HepG2 (cell line): ENCODE measurements around the gene ITGB7. TPM values are rescaled to one million over a fixed set of nuclear protein-coding genes. Genes with fewer than 3 reads are reported as not detected.
A peak's percentile ranks its signal among the peaks of the same experiment; 100 is the strongest.

ENCODE experiments used
- GPBP1L1 ChIP-seq: sonication (generic); formaldehyde crosslinking; IDR thresholded peaks from 2 replicates; pipeline ENCODE4 v1.5.0; 2020; ENCODE audit warnings: mild to moderate bottlenecking, missing genetic modification reagents
- LCORL ChIP-seq, 2 experiments: fragments of 450-650 bp in 1 of 2; sonication (generic) in 1 of 2; formaldehyde crosslinking in 1 of 2; IDR thresholded peaks; 2 replicates each; pipeline versions ENCODE4 v1.5.0 to v1.6.1; 2017 to 2020; ENCODE audit warnings: antibody characterized with exemption in 1 of 2, missing genetic modification reagents in 1 of 2
- POGZ ChIP-seq: sonication (generic); formaldehyde crosslinking; IDR thresholded peaks from 2 replicates; pipeline ENCODE4 v1.4.0; 2020; ENCODE audit warnings: mild to moderate bottlenecking, missing genetic modification reagents
- REPIN1 ChIP-seq: sonication (generic); formaldehyde crosslinking; IDR thresholded peaks from 2 replicates; pipeline ENCODE4 v1.8.0; 2022; ENCODE audit warnings: missing genetic modification reagents, low read depth, mild to moderate bottlenecking, borderline replicate concordance
- TBX3 ChIP-seq: fragments of 450-650 bp; IDR thresholded peaks from 2 replicates; pipeline ENCODE4 v1.6.1; 2017; ENCODE audit warnings: antibody characterized with exemption, mild to moderate bottlenecking, inconsistent platforms, borderline replicate concordance
- TFDP1 ChIP-seq: IDR thresholded peaks from 2 replicates; pipeline ENCODE4 v1.6.1; 2016; ENCODE audit warnings: missing compliant biosample characterization, missing genetic modification reagents, borderline replicate concordance
- ZNF205 ChIP-seq: IDR thresholded peaks from 2 replicates; pipeline ENCODE4 v1.6.1; 2018; ENCODE audit warnings: missing biosample characterization, missing genetic modification reagents
- ZNF264 ChIP-seq: sonication (generic); formaldehyde crosslinking; IDR thresholded peaks from 2 replicates; pipeline ENCODE4 v1.4.0; 2020; ENCODE audit warnings: missing genetic modification reagents
- ZNF530 ChIP-seq: sonication (generic); formaldehyde crosslinking; IDR thresholded peaks from 2 replicates; pipeline ENCODE4 v1.5.0; 2020; ENCODE audit warnings: low read depth, mild to moderate bottlenecking, missing genetic modification reagents
- ZNF781 ChIP-seq: sonication (generic); formaldehyde crosslinking; IDR thresholded peaks from 2 replicates; pipeline ENCODE4 v1.5.1; 2020; ENCODE audit warnings: borderline replicate concordance, mild to moderate bottlenecking, missing genetic modification reagents; ENCODE audit errors: not compliant biosample characterization
- polyA plus RNA-seq, 8 experiments: library from polyadenylated mRNA; depleted of rRNA in 3 of 8; stranded (reverse) in 7 of 8; unstranded in 1 of 8; fragments of >200 nt; fragmentation: Illumina TruSeq in 4 of 8; extraction: Trizol in 4 of 8; gene quantifications; 2 replicates each; pipeline versions ENCODE4 v1.2.1 to v1.2.3, GENCODE V29; 2011 to 2016; ENCODE audit warnings: low read depth in 4 of 8, missing spikeins in 1 of 8, mixed read lengths in 1 of 8; ENCODE audit not compliant: insufficient read depth in 1 of 8
- total RNA-seq, 5 experiments: library from RNA; depleted of rRNA; stranded (reverse); fragments of >200 nt; fragmentation: Illumina TruSeq; extraction: Trizol; gene quantifications; 2 replicates each; pipeline ENCODE4 v1.2.3, GENCODE V29; 2016; ENCODE audit warnings: low read depth in 1 of 5
- TF ChIP-seq, protein P1 (sequence below), 2 experiments: fragments of 450-650 bp in 1 of 2; sonication (generic) in 1 of 2; formaldehyde crosslinking in 1 of 2; IDR thresholded peaks; 2 replicates each; pipeline versions ENCODE4 v1.6.1 to v1.8.0; 2016 to 2022; ENCODE audit warnings: antibody characterized with exemption in 1 of 2, mild to moderate bottlenecking in 1 of 2, missing genetic modification reagents in 1 of 2
- TF ChIP-seq, protein P2 (sequence below): sonication (generic); formaldehyde crosslinking; IDR thresholded peaks from 2 replicates; pipeline ENCODE4 v1.4.0; 2020; ENCODE audit warnings: missing genetic modification reagents, borderline replicate concordance

ITGB7 gene
- total and polyA plus RNA-seq, 2 of the 13 experiments (the other 11 are each of a cell fraction or from before 2014, with no cell fraction given) = 0.16 to 0.18 TPM

- TF ChIP-seq, protein P1, sequence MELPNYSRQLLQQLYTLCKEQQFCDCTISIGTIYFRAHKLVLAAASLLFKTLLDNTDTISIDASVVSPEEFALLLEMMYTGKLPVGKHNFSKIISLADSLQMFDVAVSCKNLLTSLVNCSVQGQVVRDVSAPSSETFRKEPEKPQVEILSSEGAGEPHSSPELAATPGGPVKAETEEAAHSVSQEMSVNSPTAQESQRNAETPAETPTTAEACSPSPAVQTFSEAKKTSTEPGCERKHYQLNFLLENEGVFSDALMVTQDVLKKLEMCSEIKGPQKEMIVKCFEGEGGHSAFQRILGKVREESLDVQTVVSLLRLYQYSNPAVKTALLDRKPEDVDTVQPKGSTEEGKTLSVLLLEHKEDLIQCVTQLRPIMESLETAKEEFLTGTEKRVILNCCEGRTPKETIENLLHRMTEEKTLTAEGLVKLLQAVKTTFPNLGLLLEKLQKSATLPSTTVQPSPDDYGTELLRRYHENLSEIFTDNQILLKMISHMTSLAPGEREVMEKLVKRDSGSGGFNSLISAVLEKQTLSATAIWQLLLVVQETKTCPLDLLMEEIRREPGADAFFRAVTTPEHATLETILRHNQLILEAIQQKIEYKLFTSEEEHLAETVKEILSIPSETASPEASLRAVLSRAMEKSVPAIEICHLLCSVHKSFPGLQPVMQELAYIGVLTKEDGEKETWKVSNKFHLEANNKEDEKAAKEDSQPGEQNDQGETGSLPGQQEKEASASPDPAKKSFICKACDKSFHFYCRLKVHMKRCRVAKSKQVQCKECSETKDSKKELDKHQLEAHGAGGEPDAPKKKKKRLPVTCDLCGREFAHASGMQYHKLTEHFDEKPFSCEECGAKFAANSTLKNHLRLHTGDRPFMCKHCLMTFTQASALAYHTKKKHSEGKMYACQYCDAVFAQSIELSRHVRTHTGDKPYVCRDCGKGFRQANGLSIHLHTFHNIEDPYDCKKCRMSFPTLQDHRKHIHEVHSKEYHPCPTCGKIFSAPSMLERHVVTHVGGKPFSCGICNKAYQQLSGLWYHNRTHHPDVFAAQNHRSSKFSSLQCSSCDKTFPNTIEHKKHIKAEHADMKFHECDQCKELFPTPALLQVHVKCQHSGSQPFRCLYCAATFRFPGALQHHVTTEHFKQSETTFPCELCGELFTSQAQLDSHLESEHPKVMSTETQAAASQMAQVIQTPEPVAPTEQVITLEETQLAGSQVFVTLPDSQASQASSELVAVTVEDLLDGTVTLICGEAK (IDR thresholded peaks at IDR 0.05) = no peak
- TF ChIP-seq, protein P1 (CRISPR knock-in tag; IDR thresholded peaks at IDR 0.05) = no peak
- TF ChIP-seq ZNF264 (0 out of 2 replicates have a peak, but pooled peaks have one; percentile 55), ZNF530 (no peak), LCORL (IDR thresholded peaks at IDR 0.05) (no peak), LCORL (CRISPR knock-in tag; IDR thresholded peaks at IDR 0.05) (0 out of 2 replicates have a peak, but pooled peaks have one; percentile 33), REPIN1 (CRISPR knock-in tag) (0 out of 2 replicates have a peak, but pooled peaks have one; percentile 24), GPBP1L1 (CRISPR knock-in tag) (no peak), ZNF781 (no peak), POGZ (CRISPR knock-in tag) (peak; percentile 74), TFDP1 (no peak), TBX3 (0 out of 2 replicates have a peak, but pooled peaks have one; percentile 13), ZNF205 (CRISPR knock-in tag) (peak; percentile 33; the same call in 1 of the 2 replicates)
- TF ChIP-seq, protein P2, sequence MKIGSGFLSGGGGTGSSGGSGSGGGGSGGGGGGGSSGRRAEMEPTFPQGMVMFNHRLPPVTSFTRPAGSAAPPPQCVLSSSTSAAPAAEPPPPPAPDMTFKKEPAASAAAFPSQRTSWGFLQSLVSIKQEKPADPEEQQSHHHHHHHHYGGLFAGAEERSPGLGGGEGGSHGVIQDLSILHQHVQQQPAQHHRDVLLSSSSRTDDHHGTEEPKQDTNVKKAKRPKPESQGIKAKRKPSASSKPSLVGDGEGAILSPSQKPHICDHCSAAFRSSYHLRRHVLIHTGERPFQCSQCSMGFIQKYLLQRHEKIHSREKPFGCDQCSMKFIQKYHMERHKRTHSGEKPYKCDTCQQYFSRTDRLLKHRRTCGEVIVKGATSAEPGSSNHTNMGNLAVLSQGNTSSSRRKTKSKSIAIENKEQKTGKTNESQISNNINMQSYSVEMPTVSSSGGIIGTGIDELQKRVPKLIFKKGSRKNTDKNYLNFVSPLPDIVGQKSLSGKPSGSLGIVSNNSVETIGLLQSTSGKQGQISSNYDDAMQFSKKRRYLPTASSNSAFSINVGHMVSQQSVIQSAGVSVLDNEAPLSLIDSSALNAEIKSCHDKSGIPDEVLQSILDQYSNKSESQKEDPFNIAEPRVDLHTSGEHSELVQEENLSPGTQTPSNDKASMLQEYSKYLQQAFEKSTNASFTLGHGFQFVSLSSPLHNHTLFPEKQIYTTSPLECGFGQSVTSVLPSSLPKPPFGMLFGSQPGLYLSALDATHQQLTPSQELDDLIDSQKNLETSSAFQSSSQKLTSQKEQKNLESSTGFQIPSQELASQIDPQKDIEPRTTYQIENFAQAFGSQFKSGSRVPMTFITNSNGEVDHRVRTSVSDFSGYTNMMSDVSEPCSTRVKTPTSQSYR (CRISPR knock-in tag) = no peak
Measured at GRCh38 chr12:53145383-53146260, 61.4 kb downstream of the ITGB7 start (continued).
